ENCODE results near the gene CAPNS1. TPM values are rescaled to one million over a fixed set of nuclear protein-coding genes. Genes with fewer than 3 reads are reported as not detected.

Gene CAPNS1
- total and polyA plus RNA-seq, 4 donors, result 79.5 to 280 (median 103) TPM

DNA sequence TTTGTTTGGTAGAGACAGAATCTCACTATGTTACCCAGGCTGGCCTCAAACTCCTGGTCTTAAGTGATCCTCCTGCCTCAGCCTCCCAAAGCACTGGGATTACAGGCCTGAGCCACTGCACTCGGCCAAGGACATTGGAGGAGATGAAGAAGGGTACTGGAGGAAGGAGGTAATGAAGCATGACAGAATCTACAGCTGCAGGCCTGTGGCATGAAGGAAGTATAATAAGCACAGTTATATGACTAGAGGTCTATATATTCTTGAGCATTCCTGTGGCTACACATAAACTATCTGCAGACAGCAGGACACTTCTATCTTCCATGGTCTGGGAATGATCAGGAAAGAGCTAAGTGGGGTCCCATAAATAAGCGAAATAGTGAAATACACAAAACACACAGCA lies 56.4 kb downstream of the CAPNS1 start (continued):
- no peak for TF ChIP-seq HNF4A (conservative IDR thresholded peaks at IDR 0.05)

DNA sequence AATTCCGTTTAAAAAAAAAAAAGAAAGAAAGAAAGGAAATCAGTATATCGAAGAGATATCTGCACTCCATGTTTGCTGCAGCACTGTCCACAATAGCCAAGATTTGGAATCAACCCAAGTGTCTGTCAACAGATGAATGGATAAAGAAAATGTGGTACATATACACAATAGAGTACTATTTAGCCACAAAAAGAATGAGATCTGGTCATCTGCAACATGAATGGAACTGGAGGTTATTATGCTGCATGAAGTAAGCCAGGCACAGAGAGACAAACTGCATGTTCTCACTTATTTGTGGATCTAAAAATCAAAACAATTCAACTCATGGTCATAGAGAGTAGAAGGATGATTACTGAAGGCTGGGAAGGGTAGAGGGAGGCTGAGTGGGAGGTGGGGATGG lies 58.3 kb downstream of the CAPNS1 start:
- peaks cover 4 to 24% (median 16%) of the 10 kb centered on the region in 4 donors for H3K36me3 ChIP-seq (ENCODE audit: control insufficient read depth in 4 of 4, insufficient read depth in 3 of 4, low read depth in 1 of 4, low read length in 3 of 4)
- no peak overlapping the region for H3K27ac ChIP-seq (ENCODE audit: low read depth in 1 of 2, low read length in 2 of 2)
- H3K9ac ChIP-seq (ENCODE audit: low read depth in 1 of 2, low read length in 2 of 2), result no peak overlapping the region
- H3K4me1 ChIP-seq (ENCODE audit: control insufficient read depth in 4 of 4, insufficient read depth in 4 of 4, low read length in 3 of 4), result no peaks in the 10 kb centered on the region
- DNase-seq (ENCODE audit: low spot score), result no peak
- TF ChIP-seq HNF4G (IDR thresholded peaks at IDR 0.05) (no peak), RXRA (IDR thresholded peaks at IDR 0.05) (no peak), EGR1 (IDR thresholded peaks at IDR 0.05; ENCODE audit: low read depth in 2 of 2) (no peak), SP1 (IDR thresholded peaks at IDR 0.05) (no peak), TAF1 (conservative IDR thresholded peaks at IDR 0.05) (no peak), NR2F2 (IDR thresholded peaks at IDR 0.05) (no peak), FOXA2 (IDR thresholded peaks at IDR 0.05) (no peak), YY1 (IDR thresholded peaks at IDR 0.05) (no peak), JUND (IDR thresholded peaks at IDR 0.05) (no peak), GABPA (IDR thresholded peaks at IDR 0.05 in 1 of 2, conservative IDR thresholded peaks at IDR 0.05 in 1 of 2) (no peak), RAD21 (IDR thresholded peaks at IDR 0.05) (no peak), HNF4A (conservative IDR thresholded peaks at IDR 0.05) (no peak)
- TF ChIP-seq, protein P1, sequence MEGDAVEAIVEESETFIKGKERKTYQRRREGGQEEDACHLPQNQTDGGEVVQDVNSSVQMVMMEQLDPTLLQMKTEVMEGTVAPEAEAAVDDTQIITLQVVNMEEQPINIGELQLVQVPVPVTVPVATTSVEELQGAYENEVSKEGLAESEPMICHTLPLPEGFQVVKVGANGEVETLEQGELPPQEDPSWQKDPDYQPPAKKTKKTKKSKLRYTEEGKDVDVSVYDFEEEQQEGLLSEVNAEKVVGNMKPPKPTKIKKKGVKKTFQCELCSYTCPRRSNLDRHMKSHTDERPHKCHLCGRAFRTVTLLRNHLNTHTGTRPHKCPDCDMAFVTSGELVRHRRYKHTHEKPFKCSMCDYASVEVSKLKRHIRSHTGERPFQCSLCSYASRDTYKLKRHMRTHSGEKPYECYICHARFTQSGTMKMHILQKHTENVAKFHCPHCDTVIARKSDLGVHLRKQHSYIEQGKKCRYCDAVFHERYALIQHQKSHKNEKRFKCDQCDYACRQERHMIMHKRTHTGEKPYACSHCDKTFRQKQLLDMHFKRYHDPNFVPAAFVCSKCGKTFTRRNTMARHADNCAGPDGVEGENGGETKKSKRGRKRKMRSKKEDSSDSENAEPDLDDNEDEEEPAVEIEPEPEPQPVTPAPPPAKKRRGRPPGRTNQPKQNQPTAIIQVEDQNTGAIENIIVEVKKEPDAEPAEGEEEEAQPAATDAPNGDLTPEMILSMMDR (IDR thresholded peaks at IDR 0.05; ENCODE audit: low read depth, low read length, missing input control), result no peak
- TF ChIP-seq, protein P2, sequence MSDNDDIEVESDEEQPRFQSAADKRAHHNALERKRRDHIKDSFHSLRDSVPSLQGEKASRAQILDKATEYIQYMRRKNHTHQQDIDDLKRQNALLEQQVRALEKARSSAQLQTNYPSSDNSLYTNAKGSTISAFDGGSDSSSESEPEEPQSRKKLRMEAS (IDR thresholded peaks at IDR 0.05), result no peak
- TF ChIP-seq, protein P3, sequence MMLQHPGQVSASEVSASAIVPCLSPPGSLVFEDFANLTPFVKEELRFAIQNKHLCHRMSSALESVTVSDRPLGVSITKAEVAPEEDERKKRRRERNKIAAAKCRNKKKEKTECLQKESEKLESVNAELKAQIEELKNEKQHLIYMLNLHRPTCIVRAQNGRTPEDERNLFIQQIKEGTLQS (IDR thresholded peaks at IDR 0.05), result no peak
- TF ChIP-seq, protein P4, sequence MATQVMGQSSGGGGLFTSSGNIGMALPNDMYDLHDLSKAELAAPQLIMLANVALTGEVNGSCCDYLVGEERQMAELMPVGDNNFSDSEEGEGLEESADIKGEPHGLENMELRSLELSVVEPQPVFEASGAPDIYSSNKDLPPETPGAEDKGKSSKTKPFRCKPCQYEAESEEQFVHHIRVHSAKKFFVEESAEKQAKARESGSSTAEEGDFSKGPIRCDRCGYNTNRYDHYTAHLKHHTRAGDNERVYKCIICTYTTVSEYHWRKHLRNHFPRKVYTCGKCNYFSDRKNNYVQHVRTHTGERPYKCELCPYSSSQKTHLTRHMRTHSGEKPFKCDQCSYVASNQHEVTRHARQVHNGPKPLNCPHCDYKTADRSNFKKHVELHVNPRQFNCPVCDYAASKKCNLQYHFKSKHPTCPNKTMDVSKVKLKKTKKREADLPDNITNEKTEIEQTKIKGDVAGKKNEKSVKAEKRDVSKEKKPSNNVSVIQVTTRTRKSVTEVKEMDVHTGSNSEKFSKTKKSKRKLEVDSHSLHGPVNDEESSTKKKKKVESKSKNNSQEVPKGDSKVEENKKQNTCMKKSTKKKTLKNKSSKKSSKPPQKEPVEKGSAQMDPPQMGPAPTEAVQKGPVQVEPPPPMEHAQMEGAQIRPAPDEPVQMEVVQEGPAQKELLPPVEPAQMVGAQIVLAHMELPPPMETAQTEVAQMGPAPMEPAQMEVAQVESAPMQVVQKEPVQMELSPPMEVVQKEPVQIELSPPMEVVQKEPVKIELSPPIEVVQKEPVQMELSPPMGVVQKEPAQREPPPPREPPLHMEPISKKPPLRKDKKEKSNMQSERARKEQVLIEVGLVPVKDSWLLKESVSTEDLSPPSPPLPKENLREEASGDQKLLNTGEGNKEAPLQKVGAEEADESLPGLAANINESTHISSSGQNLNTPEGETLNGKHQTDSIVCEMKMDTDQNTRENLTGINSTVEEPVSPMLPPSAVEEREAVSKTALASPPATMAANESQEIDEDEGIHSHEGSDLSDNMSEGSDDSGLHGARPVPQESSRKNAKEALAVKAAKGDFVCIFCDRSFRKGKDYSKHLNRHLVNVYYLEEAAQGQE (IDR thresholded peaks at IDR 0.05), result no peak
- H3K9me3 ChIP-seq (ENCODE audit: control insufficient read depth in 4 of 4, low read length in 3 of 4), result no peaks in the 10 kb centered on the region
- 93% methylated on average over 2 of the region's 2 CpGs for WGBS
- H3K27me3 ChIP-seq (ENCODE audit: control insufficient read depth in 4 of 4, insufficient read depth in 4 of 4, low read length in 3 of 4), result no peaks in the 10 kb centered on the region
- H3K4me3 ChIP-seq (ENCODE audit: low read depth in 1 of 3, low read length in 3 of 3), result no peak overlapping the region

Other genes starting within 250 kb of the CAPNS1 start
- 1 to 10 TPM; 1.3 to 2.4 TPM for gene NFKBID, start 239.5 kb upstream of the CAPNS1 start, total RNA-seq
- 1 to 10 TPM in 1 of 2 donors, under 1 TPM in 1; 0.66 to 1.2 TPM for gene NFKBID, start 239.5 kb upstream of the CAPNS1 start, polyA plus RNA-seq
- gene HCST, start 237.5 kb upstream of the CAPNS1 start, total RNA-seq, result 1 to 10 TPM; 2.0 to 3.1 TPM
- 10 to 100 TPM in 1 of 2 donors, 1 to 10 TPM in 1; 4.6 to 13.3 TPM for gene HCST, start 237.5 kb upstream of the CAPNS1 start, polyA plus RNA-seq
- gene TYROBP, start 231.8 kb upstream of the CAPNS1 start, total RNA-seq, result 10 to 100 TPM; 26.8 to 37.6 TPM
- 10 to 100 TPM; 43.8 to 89.6 TPM for gene TYROBP, start 231.8 kb upstream of the CAPNS1 start, polyA plus RNA-seq
- 1 to 10 TPM in 1 of 2 donors, under 1 TPM in 1; 0.89 to 1.9 TPM for gene LRFN3, start 203.7 kb upstream of the CAPNS1 start, total RNA-seq
- 1 to 10 TPM; 2.2 to 8.4 TPM for gene LRFN3, start 203.7 kb upstream of the CAPNS1 start, polyA plus RNA-seq
- gene SDHAF1, start 144.9 kb upstream of the CAPNS1 start, total RNA-seq, result 10 to 100 TPM in 1 of 2 donors, 1 to 10 TPM in 1; 8.4 to 28.4 TPM
- gene SDHAF1, start 144.9 kb upstream of the CAPNS1 start, polyA plus RNA-seq, result 10 to 100 TPM; 16.0 to 21.7 TPM
- gene SYNE4, start 131.3 kb upstream of the CAPNS1 start, total RNA-seq, result 1 to 10 TPM; 1.8 to 4.4 TPM
- 1 to 10 TPM; 4.3 to 5.7 TPM for gene SYNE4, start 131.3 kb upstream of the CAPNS1 start, polyA plus RNA-seq
- 1 to 10 TPM; 6.3 to 8.3 TPM for gene ALKBH6, start 125.9 kb upstream of the CAPNS1 start, total RNA-seq
- 10 to 100 TPM in 1 of 2 donors, 1 to 10 TPM in 1; 9.3 to 11.8 TPM for gene ALKBH6, start 125.9 kb upstream of the CAPNS1 start, polyA plus RNA-seq
- 1 to 10 TPM in 1 of 2 donors, under 1 TPM in 1; 0.59 to 1.5 TPM for gene CLIP3, start 107.2 kb upstream of the CAPNS1 start, total RNA-seq
- under 1 TPM; 0.78 to 0.82 TPM for gene CLIP3, start 107.2 kb upstream of the CAPNS1 start, polyA plus RNA-seq
- 1 to 10 TPM; 1.8 to 2.3 TPM for gene THAP8, start 85.8 kb upstream of the CAPNS1 start, total RNA-seq
- gene THAP8, start 85.8 kb upstream of the CAPNS1 start, polyA plus RNA-seq, result 1 to 10 TPM; 4.2 to 4.4 TPM
- gene WDR62, start 85.2 kb upstream of the CAPNS1 start, total RNA-seq, result 1 to 10 TPM in 1 of 2 donors, under 1 TPM in 1; 0.59 to 6.6 TPM
- gene WDR62, start 85.2 kb upstream of the CAPNS1 start, polyA plus RNA-seq, result under 1 TPM; 0.26 to 0.83 TPM
- gene OVOL3, start 28.9 kb upstream of the CAPNS1 start, total RNA-seq, result not detected
- gene OVOL3, start 28.9 kb upstream of the CAPNS1 start, polyA plus RNA-seq, result not detected
- 10 to 100 TPM; 11.4 to 82.1 TPM for gene POLR2I, start 25.2 kb upstream of the CAPNS1 start, total RNA-seq
- 100 to 1,000 TPM in 1 of 2 donors, 10 to 100 TPM in 1; 40.2 to 110 TPM for gene POLR2I, start 25.2 kb upstream of the CAPNS1 start, polyA plus RNA-seq
- 10 to 100 TPM; 29.8 to 43.2 TPM for gene TBCB, start 24.6 kb upstream of the CAPNS1 start, total RNA-seq
- gene TBCB, start 24.6 kb upstream of the CAPNS1 start, polyA plus RNA-seq, result 10 to 100 TPM; 36.4 to 61.3 TPM
- under 1 TPM; 0.17 to 0.33 TPM for gene COX7A1, start 12.4 kb downstream of the CAPNS1 start, total RNA-seq
- gene COX7A1, start 12.4 kb downstream of the CAPNS1 start, polyA plus RNA-seq, result 10 to 100 TPM in 1 of 2 donors, 1 to 10 TPM in 1; 2.3 to 11.4 TPM
- gene ZNF565, start 74.6 kb downstream of the CAPNS1 start, total RNA-seq, result 1 to 10 TPM; 2.3 to 4.9 TPM
- 1 to 10 TPM in 1 of 2 donors, under 1 TPM in 1; 0.95 to 2.2 TPM for gene ZNF565, start 74.6 kb downstream of the CAPNS1 start, polyA plus RNA-seq
- gene ZNF146, start 75.0 kb downstream of the CAPNS1 start, total RNA-seq, result 10 to 100 TPM; 29.2 to 48.6 TPM
- gene ZNF146, start 75.0 kb downstream of the CAPNS1 start, polyA plus RNA-seq, result 10 to 100 TPM; 16.6 to 19.0 TPM
- 1 to 10 TPM; 3.4 to 5.1 TPM for gene ZFP14, start 239.1 kb downstream of the CAPNS1 start, total RNA-seq
- gene ZFP14, start 239.1 kb downstream of the CAPNS1 start, polyA plus RNA-seq, result 1 to 10 TPM in 1 of 2 donors, under 1 TPM in 1; 0.43 to 3.4 TPM